DND-41 (cell line): ENCODE measurements around the gene STK36.

Source experiments
- EZH2 ChIP-seq: IDR thresholded peaks from 3 replicates; pipeline ENCODE4 v1.6.1; 2012; ENCODE audit warnings: borderline replicate concordance, low read depth, mild to moderate bottlenecking, moderate library complexity, low read length, inconsistent platforms; ENCODE audit not compliant: severe bottlenecking
- TF ChIP-seq, protein P1 (sequence below): IDR thresholded peaks from 2 replicates; pipeline ENCODE4 v1.5.1; 2012; ENCODE audit warnings: borderline replicate concordance, low read length, moderate library complexity, mild to moderate bottlenecking; ENCODE audit not compliant: poor library complexity, severe bottlenecking; ENCODE audit errors: extremely low read depth

DNA sequence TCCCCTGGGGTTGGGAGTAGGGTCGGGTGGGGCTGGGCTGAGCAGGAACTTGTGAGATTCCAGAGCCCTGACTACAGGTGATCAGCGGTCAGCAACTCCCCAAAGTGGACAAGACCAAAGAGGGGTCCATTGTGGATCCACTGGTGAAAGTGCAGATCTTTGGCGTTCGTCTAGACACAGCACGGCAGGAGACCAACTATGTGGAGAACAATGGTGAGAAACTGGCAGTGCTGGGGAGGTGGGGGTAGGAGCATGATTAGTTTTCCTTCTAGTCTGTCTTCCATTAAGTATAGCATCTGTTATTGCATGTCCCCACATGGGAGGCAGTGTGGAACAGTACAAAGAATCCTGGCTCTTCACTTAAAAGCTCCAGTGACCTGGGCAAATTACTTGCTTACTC lies 36.2 kb upstream of the STK36 start:
- TF ChIP-seq, protein P1, sequence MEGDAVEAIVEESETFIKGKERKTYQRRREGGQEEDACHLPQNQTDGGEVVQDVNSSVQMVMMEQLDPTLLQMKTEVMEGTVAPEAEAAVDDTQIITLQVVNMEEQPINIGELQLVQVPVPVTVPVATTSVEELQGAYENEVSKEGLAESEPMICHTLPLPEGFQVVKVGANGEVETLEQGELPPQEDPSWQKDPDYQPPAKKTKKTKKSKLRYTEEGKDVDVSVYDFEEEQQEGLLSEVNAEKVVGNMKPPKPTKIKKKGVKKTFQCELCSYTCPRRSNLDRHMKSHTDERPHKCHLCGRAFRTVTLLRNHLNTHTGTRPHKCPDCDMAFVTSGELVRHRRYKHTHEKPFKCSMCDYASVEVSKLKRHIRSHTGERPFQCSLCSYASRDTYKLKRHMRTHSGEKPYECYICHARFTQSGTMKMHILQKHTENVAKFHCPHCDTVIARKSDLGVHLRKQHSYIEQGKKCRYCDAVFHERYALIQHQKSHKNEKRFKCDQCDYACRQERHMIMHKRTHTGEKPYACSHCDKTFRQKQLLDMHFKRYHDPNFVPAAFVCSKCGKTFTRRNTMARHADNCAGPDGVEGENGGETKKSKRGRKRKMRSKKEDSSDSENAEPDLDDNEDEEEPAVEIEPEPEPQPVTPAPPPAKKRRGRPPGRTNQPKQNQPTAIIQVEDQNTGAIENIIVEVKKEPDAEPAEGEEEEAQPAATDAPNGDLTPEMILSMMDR, result no peak
- no peak for TF ChIP-seq EZH2
